ENCODE data around the gene LRRC8D.

- TF ChIP-seq CTCF (IDR thresholded peaks at IDR 0.05; ENCODE audit: insufficient read depth, low read length, poor library complexity, severe bottlenecking), result no peak
- no peak for TF ChIP-seq EZH2phosphoT487 (conservative IDR thresholded peaks at IDR 0.05; ENCODE audit: low read length)
These were observed 18.0 kb upstream of the LRRC8D start for GRCh38 chr1:89802841-89803240.

Data from SU-DHL-6 (cell line).